RWPE1 (cell line): ENCODE measurements around the gene SP100.
A peak's percentile ranks its signal among the peaks of the same experiment; 100 is the strongest.

Experiments used
- CTCF ChIA-PET: fragments of 350-600 bp; sonication (Branson Sonifier 250); formaldehyde crosslinking; extraction: SDS; loops from one replicate; lab custom pipeline; 2021; lab: Yijun Ruan, JAX
- POLR2A ChIA-PET: fragments of 400-600 bp; formaldehyde crosslinking; extraction: SDS; loops from one replicate; lab custom pipeline; 2020; ENCODE audit warnings: antibody characterized with exemption; ENCODE audit not compliant: low non-redundant PET; lab: Yijun Ruan, JAX
- DNase-seq: peaks from one replicate; pipeline ENCODE4 v3.0.0; 2012; ENCODE audit warnings: low spot score
- H3K27ac ChIP-seq: fragments of 450-650 bp; 2 replicates; pipeline ENCODE4 v1.5.1; 2017
- TF ChIP-seq, protein P1 (sequence below): fragments of 450-650 bp; conservative IDR thresholded peaks from 2 replicates; pipeline ENCODE4 v1.5.1; 2017; ENCODE audit warnings: low read depth, mild to moderate bottlenecking

Gene SP100

DNA sequence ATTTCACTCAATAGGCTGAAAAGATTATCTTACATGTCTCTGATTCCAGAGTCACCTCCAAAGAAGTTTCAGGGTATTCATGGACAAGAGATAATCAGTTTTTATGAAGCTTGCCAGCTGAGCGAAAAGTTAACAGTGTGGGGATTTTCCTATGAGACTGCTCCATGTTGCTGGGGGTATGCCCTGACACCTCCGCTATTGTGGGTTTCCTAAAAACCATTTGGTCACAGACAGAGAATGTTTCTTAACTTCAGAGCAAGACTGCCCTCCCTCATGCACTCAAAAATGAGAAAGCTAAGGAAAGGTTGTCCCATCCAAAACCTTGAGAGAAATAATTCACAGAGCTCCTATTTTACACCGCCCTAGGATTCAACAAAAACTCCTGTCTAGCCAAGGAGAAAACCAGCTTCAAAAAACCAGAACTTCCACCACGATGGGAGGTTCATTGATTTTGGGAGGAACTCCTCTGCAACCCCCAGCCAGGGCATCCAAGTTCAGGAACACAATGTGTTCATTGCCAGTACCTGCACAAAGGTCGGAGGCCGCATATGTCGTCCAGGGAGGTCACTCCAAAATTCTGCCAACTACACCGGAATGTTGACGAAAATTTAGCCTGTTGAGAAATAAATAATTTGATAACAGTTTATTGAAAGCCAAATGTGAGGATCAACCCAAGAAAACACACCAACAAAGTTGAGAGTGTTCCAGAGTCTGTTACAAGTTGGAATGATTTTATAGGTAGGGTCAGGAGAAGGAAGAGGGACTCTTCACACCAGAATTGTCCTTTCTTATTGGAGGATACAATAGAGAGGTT is 104.3 kb downstream of the SP100 start:
- TF ChIP-seq, protein P1, sequence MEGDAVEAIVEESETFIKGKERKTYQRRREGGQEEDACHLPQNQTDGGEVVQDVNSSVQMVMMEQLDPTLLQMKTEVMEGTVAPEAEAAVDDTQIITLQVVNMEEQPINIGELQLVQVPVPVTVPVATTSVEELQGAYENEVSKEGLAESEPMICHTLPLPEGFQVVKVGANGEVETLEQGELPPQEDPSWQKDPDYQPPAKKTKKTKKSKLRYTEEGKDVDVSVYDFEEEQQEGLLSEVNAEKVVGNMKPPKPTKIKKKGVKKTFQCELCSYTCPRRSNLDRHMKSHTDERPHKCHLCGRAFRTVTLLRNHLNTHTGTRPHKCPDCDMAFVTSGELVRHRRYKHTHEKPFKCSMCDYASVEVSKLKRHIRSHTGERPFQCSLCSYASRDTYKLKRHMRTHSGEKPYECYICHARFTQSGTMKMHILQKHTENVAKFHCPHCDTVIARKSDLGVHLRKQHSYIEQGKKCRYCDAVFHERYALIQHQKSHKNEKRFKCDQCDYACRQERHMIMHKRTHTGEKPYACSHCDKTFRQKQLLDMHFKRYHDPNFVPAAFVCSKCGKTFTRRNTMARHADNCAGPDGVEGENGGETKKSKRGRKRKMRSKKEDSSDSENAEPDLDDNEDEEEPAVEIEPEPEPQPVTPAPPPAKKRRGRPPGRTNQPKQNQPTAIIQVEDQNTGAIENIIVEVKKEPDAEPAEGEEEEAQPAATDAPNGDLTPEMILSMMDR = no peak
- H3K27ac ChIP-seq = no peak overlapping the region
- ChIA-PET POLR2A (no interaction called here), CTCF (no interaction called here)
- DNase-seq = no peak

- no peak overlapping the region for H3K27ac ChIP-seq
- TF ChIP-seq, protein P1 = no peak
- POLR2A ChIA-PET = no interaction called here
- DNase-seq = peak; percentile 44
- CTCF ChIA-PET = no interaction called here
These were observed 104.8 kb downstream of the SP100 start for GRCh38 chr2:230520875-230521155.

GRCh38 chr2:230521386-230521785 is 105.4 kb downstream of the SP100 start:
- TF ChIP-seq, protein P1 = no peak
- no peak for DNase-seq
- H3K27ac ChIP-seq = no peak overlapping the region
- ChIA-PET POLR2A (no interaction called here), CTCF (no interaction called here)

DNA sequence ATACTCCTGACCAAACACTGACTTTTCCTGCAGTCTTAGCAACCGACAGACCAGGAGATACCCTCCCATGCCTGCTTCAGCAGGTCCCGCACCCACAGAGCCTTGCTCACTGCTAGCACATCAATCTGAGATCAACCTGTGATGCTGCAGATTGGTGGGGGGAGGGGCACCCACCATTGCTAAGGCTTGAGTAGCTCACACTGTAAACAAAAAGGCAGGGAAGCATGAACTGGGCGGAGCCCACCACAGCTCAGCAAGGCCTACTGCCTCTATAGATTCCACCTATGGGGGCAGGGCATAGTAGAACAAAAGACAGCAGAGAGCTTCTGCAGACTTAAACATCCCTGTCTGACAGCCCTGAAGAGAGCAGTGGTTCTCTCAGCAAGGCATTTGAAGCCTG is 109.7 kb downstream of the SP100 start:
- no peak overlapping the region for H3K27ac ChIP-seq
- DNase-seq = no peak
- TF ChIP-seq, protein P1 = no peak
- CTCF ChIA-PET = interaction anchor here (0.5 kb wide), 1 partner anchor 20 kb away, joined by 4 read pairs; no protein-coding TSS in a partner anchor
- POLR2A ChIA-PET = no interaction called here

DNA sequence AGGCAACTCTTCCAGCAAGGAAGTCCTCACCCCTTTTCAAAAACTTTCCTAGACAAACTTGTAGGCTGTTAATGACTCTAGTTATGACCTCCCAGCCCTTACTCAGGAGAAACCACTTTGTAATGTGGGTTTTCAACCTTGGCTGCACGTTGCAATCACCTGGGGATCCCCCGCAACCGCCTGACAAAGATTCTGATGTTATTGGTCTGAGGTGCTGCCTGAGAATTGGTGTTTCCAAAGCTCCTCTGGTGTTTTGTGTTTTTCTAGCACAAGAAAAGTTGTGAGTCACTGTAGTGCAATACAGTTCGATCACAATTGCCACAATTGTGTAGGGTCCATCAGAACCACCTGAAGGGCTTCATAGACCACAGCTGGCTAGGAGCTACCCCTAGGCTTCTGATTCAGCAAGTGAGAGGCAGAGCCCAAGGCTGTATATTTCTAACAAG is 121.6 kb downstream of the SP100 start:
- ChIA-PET POLR2A (no interaction called here), CTCF (no interaction called here)
- H3K27ac ChIP-seq = no peak overlapping the region
- no peak for DNase-seq
- TF ChIP-seq, protein P1 = no peak

DNA sequence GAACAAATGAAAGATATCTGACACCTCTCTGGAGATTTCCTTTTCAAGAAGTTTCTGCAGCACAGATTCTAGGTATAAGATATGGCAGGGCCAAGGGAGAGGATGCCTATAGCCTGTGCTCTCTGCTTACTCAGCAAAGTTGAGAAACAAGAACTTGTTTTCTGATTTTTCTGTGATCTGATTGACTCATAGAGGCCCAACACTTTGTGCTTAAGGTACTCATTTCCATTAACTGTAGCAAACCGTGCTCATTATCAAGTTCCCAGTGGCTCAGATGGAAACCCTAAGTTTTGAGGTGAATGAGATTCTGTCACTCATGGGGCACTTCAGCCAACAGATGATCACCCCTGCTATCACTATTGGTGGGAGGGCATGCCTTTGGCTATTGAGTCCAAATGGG is 124.3 kb downstream of the SP100 start:
- H3K27ac ChIP-seq = no peak overlapping the region

More for the DNA sequence above, 124.3 kb downstream of the SP100 start:
- DNase-seq = no peak
- TF ChIP-seq, protein P1 = no peak
- ChIA-PET CTCF (no interaction called here), POLR2A (no interaction called here)
